Activated B cell treated with CpG ODN at 0.5 μM for 24 hours (primary cell): ENCODE data around the gene ABHD1. TPM values are rescaled to one million over a fixed set of nuclear protein-coding genes. Genes with fewer than 3 reads are reported as not detected.

Experiments
- ATAC-seq: fragments of 200-7000 bp; cut with Tn5 transposase; one replicate; pipeline ENCODE4 v1.10.0; 2021; ENCODE audit warnings: low read depth, mild to moderate bottlenecking, moderate library complexity
- CTCF ChIA-PET: fragments of 350-600 bp; sonication (Branson Sonifier 250); formaldehyde crosslinking; loops from one replicate; lab custom pipeline; 2021; ENCODE audit warnings: antibody characterized with exemption; lab: Charles Lee
- POLR2A ChIA-PET: fragments of 350-600 bp; sonication (Branson Sonifier 250); formaldehyde crosslinking; loops from one replicate; lab custom pipeline; 2021; ENCODE audit warnings: antibody characterized with exemption; lab: Charles Lee
- DNase-seq: peaks from one replicate; pipeline ENCODE4 v3.0.0; 2022
- H3K27ac Mint-ChIP-seq: one replicate; pipeline ENCODE4 v1.8.0; 2020; ENCODE audit warnings: mixed read lengths
- H3K27me3 Mint-ChIP-seq: one replicate; pipeline ENCODE4 v1.8.0; 2021; ENCODE audit warnings: mixed read lengths
- H3K36me3 Mint-ChIP-seq: one replicate; pipeline ENCODE4 v1.8.0; 2021; ENCODE audit warnings: low read depth, mixed read lengths
- H3K4me1 Mint-ChIP-seq: one replicate; pipeline ENCODE4 v1.8.0; 2021; ENCODE audit warnings: mixed read lengths
- H3K4me3 Mint-ChIP-seq: one replicate; pipeline ENCODE4 v1.8.0; 2020; ENCODE audit warnings: mild to moderate bottlenecking, mixed read lengths
- H3K9me3 Mint-ChIP-seq: one replicate; pipeline ENCODE4 v1.8.0; 2020; ENCODE audit warnings: mixed read lengths
- intact Hi-C: fragments of 100-400 bp; cut with micrococcal nuclease; formaldehyde crosslinking; loops from one replicate; pipeline ENCODE4 v1.15.1; 2024
- total RNA-seq: library from RNA; stranded (reverse); gene quantifications from 2 replicates; pipeline ENCODE4 v1.2.3, GENCODE V29; 2022
- TF ChIP-seq, protein P1 (sequence below): fragments of 200-600 bp; IDR thresholded peaks from one replicate; pipeline ENCODE4 v1.8.0; 2022; ENCODE audit warnings: antibody characterized with exemption, mild to moderate bottlenecking

ABHD1 gene
- total RNA-seq, 1 donor from 2014 or later = 1.1 TPM

DNA sequence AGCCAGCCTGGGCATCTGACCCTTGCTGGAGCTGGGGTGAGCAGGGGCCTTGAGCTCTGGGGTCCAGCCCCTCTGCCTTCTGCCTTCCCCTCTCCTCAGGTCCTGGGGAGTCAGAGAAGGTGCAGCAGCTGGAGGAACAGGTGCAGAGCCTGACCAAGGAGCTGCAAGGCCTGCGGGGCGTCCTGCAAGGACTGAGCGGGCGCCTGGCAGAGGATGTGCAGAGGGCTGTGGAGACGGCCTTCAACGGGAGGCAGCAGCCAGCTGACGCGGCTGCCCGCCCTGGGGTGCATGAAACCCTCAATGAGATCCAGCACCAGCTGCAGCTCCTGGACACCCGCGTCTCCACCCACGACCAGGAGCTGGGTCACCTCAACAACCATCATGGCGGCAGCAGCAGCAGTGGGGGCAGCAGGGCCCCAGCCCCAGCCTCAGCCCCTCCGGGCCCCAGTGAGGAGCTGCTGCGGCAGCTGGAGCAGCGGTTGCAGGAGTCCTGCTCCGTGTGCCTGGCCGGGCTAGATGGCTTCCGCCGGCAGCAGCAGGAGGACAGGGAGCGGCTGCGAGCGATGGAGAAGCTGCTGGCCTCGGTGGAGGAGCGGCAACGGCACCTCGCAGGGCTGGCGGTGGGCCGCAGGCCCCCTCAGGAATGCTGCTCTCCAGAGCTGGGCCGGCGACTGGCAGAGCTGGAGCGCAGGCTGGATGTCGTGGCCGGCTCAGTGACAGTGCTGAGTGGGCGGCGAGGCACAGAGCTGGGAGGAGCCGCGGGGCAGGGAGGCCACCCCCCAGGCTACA lies 41.4 kb upstream of the ABHD1 start:
- intact Hi-C loops = loop anchor here (1.0 to 10.0 kb wide), 6 partner anchors 11 to 503 kb away; partner anchors contain the start of genes AGBL5, ATRAID, OST4 and PREB
- no peaks in the 10 kb centered on the region for H3K9me3 Mint-ChIP-seq
- ChIA-PET POLR2A (interaction anchor here (1.1 to 6.6 kb wide), 7 partner anchors 9 to 52 kb away, joined by 3 to 53 read pairs (median 4); partner anchors contain the start of genes AGBL5, OST4 and PREB), CTCF (interaction anchor here (0.7 to 1.6 kb wide), 5 partner anchors 10 to 198 kb away, joined by 3 to 16 read pairs (median 4); partner anchors contain the start of gene OST4)
- H3K36me3 Mint-ChIP-seq = no peaks in the 10 kb centered on the region
- H3K27me3 Mint-ChIP-seq = no peaks in the 10 kb centered on the region
- H3K27ac Mint-ChIP-seq = peak overlapping the region; percentile 95
- H3K4me3 Mint-ChIP-seq = no peak overlapping the region
- peaks cover 27% of the 10 kb centered on the region for H3K4me1 Mint-ChIP-seq
- DNase-seq = no peak
- TF ChIP-seq, protein P1, sequence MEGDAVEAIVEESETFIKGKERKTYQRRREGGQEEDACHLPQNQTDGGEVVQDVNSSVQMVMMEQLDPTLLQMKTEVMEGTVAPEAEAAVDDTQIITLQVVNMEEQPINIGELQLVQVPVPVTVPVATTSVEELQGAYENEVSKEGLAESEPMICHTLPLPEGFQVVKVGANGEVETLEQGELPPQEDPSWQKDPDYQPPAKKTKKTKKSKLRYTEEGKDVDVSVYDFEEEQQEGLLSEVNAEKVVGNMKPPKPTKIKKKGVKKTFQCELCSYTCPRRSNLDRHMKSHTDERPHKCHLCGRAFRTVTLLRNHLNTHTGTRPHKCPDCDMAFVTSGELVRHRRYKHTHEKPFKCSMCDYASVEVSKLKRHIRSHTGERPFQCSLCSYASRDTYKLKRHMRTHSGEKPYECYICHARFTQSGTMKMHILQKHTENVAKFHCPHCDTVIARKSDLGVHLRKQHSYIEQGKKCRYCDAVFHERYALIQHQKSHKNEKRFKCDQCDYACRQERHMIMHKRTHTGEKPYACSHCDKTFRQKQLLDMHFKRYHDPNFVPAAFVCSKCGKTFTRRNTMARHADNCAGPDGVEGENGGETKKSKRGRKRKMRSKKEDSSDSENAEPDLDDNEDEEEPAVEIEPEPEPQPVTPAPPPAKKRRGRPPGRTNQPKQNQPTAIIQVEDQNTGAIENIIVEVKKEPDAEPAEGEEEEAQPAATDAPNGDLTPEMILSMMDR = no peak
- no peak for ATAC-seq

DNA sequence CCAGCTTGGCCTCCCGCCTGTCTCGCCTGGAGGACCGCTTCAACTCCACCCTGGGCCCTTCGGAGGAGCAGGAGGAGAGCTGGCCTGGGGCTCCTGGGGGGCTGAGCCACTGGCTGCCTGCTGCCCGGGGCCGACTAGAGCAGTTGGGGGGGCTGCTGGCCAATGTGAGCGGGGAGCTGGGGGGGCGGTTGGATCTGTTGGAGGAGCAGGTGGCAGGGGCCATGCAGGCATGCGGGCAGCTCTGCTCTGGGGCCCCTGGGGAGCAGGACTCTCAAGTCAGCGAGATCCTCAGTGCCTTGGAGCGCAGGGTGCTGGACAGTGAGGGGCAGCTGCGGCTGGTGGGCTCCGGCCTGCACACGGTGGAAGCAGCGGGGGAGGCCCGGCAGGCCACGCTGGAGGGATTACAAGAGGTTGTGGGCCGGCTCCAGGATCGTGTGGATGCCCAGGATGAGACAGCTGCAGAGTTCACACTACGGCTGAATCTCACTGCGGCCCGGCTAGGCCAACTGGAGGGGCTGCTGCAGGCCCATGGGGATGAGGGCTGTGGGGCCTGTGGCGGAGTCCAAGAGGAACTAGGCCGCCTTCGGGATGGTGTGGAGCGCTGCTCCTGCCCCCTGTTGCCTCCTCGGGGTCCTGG lies 40.7 kb upstream of the ABHD1 start:
- peaks cover 24% of the 10 kb centered on the region for H3K4me1 Mint-ChIP-seq
- POLR2A ChIA-PET = interaction anchor here (1.0 to 6.6 kb wide), 5 partner anchors 8 to 32 kb away, joined by 3 to 53 read pairs (median 4); partner anchors contain the start of genes AGBL5 and OST4
- no peaks in the 10 kb centered on the region for H3K27me3 Mint-ChIP-seq
- no peak overlapping the region for H3K4me3 Mint-ChIP-seq
- no peaks in the 10 kb centered on the region for H3K9me3 Mint-ChIP-seq
- TF ChIP-seq, protein P1 = no peak
- no peak for DNase-seq
- ATAC-seq = no peak
- intact Hi-C loops = loop anchor here (10.0 kb wide), 1 partner anchor 502 kb away; the partner anchor contains the start of gene ZNF512
- no peaks in the 10 kb centered on the region for H3K36me3 Mint-ChIP-seq
- CTCF ChIA-PET = interaction anchor here (1.6 kb wide), 1 partner anchor 121 kb away, joined by 4 read pairs; no protein-coding TSS in a partner anchor
- no peak overlapping the region for H3K27ac Mint-ChIP-seq

DNA sequence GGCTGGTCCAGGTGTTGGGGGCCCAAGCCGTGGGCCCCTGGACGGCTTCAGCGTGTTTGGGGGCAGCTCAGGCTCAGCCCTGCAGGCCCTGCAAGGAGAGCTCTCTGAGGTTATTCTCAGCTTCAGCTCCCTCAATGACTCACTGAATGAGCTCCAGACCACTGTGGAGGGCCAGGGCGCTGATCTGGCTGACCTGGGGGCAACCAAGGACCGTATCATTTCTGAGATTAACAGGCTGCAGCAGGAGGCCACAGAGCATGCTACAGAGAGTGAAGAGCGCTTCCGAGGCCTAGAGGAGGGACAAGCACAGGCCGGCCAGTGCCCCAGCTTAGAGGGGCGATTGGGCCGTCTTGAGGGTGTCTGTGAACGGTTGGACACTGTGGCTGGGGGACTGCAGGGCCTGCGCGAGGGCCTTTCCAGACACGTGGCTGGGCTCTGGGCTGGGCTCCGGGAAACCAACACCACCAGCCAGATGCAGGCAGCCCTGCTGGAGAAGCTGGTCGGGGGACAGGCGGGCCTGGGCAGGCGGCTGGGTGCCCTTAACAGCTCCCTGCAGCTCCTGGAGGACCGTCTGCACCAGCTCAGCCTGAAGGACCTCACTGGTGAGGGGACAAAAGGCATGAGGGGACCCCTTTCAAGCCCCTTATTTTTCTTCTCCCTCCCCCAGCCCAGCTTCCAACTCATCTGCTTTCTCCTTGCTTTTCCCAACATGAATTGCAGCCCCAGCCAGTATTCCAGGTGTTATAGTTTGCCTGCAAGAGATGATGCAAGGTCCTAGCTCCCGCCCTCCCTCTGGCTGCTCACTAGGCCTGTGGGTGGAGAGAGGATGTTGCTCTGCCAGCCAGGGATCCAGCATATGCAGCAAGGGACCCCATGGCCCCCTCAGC lies 40.0 kb upstream of the ABHD1 start:
- TF ChIP-seq, protein P1 = no peak
- Mint-ChIP-seq H3K27ac (no peak overlapping the region), H3K27me3 (no peaks in the 10 kb centered on the region), H3K9me3 (no peaks in the 10 kb centered on the region), H3K36me3 (no peaks in the 10 kb centered on the region), H3K4me1 (peaks cover 23% of the 10 kb centered on the region), H3K4me3 (no peak overlapping the region)
- DNase-seq (no peak), ATAC-seq (no peak)
- intact Hi-C loops = loop anchor here (10.0 kb wide), 1 partner anchor 501 kb away; the partner anchor contains the start of gene ZNF512
- POLR2A ChIA-PET = interaction anchor here (1.0 to 6.6 kb wide), 5 partner anchors 9 to 33 kb away, joined by 3 to 53 read pairs (median 4); partner anchors contain the start of genes AGBL5 and OST4
- CTCF ChIA-PET = interaction anchor here (1.6 kb wide), 1 partner anchor 122 kb away, joined by 4 read pairs; no protein-coding TSS in a partner anchor

DNA sequence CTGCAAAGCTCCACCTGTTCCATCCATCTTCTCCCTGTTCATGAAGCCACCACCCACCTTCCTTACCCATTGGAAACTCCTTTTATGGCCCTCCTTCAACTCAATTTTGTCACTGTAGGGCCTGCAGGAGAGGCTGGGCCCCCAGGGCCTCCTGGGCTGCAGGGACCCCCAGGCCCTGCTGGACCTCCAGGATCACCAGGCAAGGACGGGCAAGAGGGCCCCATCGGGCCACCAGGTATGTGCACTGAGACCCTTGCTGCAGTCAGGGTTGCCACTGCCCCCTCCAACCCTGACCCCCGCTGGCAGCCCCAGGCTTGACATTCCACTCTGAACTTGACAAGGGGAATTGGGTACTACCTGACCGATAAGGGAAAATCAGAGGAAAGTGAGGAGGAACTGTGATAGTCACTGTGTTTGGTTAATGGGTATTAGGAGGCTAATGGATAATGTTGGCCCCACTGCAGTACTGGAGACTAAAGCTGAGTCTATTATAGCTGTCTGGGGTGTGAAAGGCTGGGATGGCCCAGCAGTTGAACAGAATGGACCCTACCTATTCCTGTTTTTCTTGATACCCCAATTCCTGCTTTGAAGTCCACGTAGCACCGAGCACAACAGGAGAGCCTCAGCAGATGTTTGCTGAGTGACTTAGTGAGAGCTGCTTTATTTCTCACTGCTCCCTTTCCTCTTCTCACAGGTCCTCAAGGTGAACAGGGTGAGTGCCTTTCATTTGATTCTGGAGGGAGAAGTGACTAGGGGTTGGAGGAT lies 39.1 kb upstream of the ABHD1 start:
- no peaks in the 10 kb centered on the region for H3K27me3 Mint-ChIP-seq
- intact Hi-C loops = loop anchor here (5.0 to 10.0 kb wide), 2 partner anchors 237 to 500 kb away; partner anchors contain the start of genes DPYSL5 and ZNF512
- H3K4me3 Mint-ChIP-seq = peak overlapping the region; percentile 19
- DNase-seq (no peak), ATAC-seq (no peak)
- CTCF ChIA-PET = interaction anchor here (4.4 kb wide), 1 partner anchor 123 kb away, joined by 12 read pairs; no protein-coding TSS in a partner anchor
- H3K27ac Mint-ChIP-seq = no peak overlapping the region
- TF ChIP-seq, protein P1 = no peak
- peaks cover 23% of the 10 kb centered on the region for H3K4me1 Mint-ChIP-seq
- no peaks in the 10 kb centered on the region for H3K36me3 Mint-ChIP-seq
- POLR2A ChIA-PET = interaction anchor here (1.3 to 6.6 kb wide), 3 partner anchors 13 to 34 kb away, joined by 3 to 53 read pairs (median 43); partner anchors contain the start of genes AGBL5 and OST4
- no peaks in the 10 kb centered on the region for H3K9me3 Mint-ChIP-seq
